ENCODE results near the gene MTOR.

MTOR gene

GRCh38 chr1:11302366-11302765 lies 40.0 kb upstream of the MTOR start:
- TF ChIP-seq SIN3A (IDR thresholded peaks at IDR 0.05; ENCODE audit: borderline replicate concordance, insufficient read depth, low read length): no peak

GRCh38 chr1:11301601-11302000 lies 39.2 kb upstream of the MTOR start:
- TF ChIP-seq REST (IDR thresholded peaks at IDR 0.05; ENCODE audit: insufficient read depth in 1 of 2, low read depth in 2 of 2, low read length in 2 of 2) (no peak), FOXP2 (optimal IDR thresholded peaks at IDR 0.05; ENCODE audit: borderline replicate concordance, extremely low read depth, extremely low read length, insufficient read depth) (no peak)

GRCh38 chr1:11299225-11299574 lies 36.8 kb upstream of the MTOR start:
- no peak for TF ChIP-seq TAF1 (IDR thresholded peaks at IDR 0.05; ENCODE audit: borderline replicate concordance, insufficient read depth, low read length)
- no peak for TF ChIP-seq REST (IDR thresholded peaks at IDR 0.05; ENCODE audit: insufficient read depth in 1 of 2, low read depth in 2 of 2, low read length in 2 of 2)
- TF ChIP-seq FOXP2 (optimal IDR thresholded peaks at IDR 0.05; ENCODE audit: borderline replicate concordance, extremely low read depth, extremely low read length, insufficient read depth): no peak
- no peak for TF ChIP-seq SIN3A (IDR thresholded peaks at IDR 0.05; ENCODE audit: borderline replicate concordance, insufficient read depth, low read length)
- TF ChIP-seq POLR2AphosphoS5 (IDR thresholded peaks at IDR 0.05; ENCODE audit: low read depth, low read length): no peak

GRCh38 chr1:11298390-11299224 lies 36.3 kb upstream of the MTOR start:
- no peak for TF ChIP-seq REST (IDR thresholded peaks at IDR 0.05; ENCODE audit: insufficient read depth in 1 of 2, low read depth in 2 of 2, low read length in 2 of 2)
- TF ChIP-seq POLR2AphosphoS5 (IDR thresholded peaks at IDR 0.05; ENCODE audit: low read depth, low read length): no peak
- TF ChIP-seq SIN3A (IDR thresholded peaks at IDR 0.05; ENCODE audit: borderline replicate concordance, insufficient read depth, low read length): no peak
- TF ChIP-seq FOXP2 (optimal IDR thresholded peaks at IDR 0.05; ENCODE audit: borderline replicate concordance, extremely low read depth, extremely low read length, insufficient read depth): no peak
- no peak for TF ChIP-seq TAF1 (IDR thresholded peaks at IDR 0.05; ENCODE audit: borderline replicate concordance, insufficient read depth, low read length)

- TF ChIP-seq SIN3A (IDR thresholded peaks at IDR 0.05; ENCODE audit: borderline replicate concordance, insufficient read depth, low read length): no peak
- TF ChIP-seq TAF1 (IDR thresholded peaks at IDR 0.05; ENCODE audit: borderline replicate concordance, insufficient read depth, low read length): no peak
- no peak for TF ChIP-seq FOXP2 (optimal IDR thresholded peaks at IDR 0.05; ENCODE audit: borderline replicate concordance, extremely low read depth, extremely low read length, insufficient read depth)
- no peak for TF ChIP-seq REST (IDR thresholded peaks at IDR 0.05; ENCODE audit: insufficient read depth in 1 of 2, low read depth in 2 of 2, low read length in 2 of 2)
- no peak for TF ChIP-seq POLR2AphosphoS5 (IDR thresholded peaks at IDR 0.05; ENCODE audit: low read depth, low read length)
Measured at GRCh38 chr1:11295905-11296304, 33.6 kb upstream of the MTOR start.

Measured in PFSK-1 (cell line).